Gastrocnemius medialis (tissue), 4 donors: Measurements from ENCODE around the gene PLD1.

ENCODE experiments used
- POLR2A ChIP-seq, 2 donors: fragments of 450-650 bp; IDR thresholded peaks; one replicate each; pipeline ENCODE4 v1.6.1; 2017; ENCODE audit warnings: antibody characterized with exemption in 2 of 2, mild to moderate bottlenecking in 2 of 2, moderate library complexity in 2 of 2
- TF ChIP-seq, protein P1 (sequence below), 5 experiments: fragments of 450-650 bp in 3 of 5; fragments of 200-600 bp in 2 of 5; sonication (generic) in 2 of 5; IDR thresholded peaks in 4 of 5; conservative IDR thresholded peaks in 1 of 5; 1 replicate in 4 of 5; 2 replicates in 1 of 5; pipeline ENCODE4 v1.5.1; 2016 to 2019; ENCODE audit warnings: antibody characterized with exemption in 5 of 5, mild to moderate bottlenecking in 3 of 5, moderate library complexity in 3 of 5

DNA sequence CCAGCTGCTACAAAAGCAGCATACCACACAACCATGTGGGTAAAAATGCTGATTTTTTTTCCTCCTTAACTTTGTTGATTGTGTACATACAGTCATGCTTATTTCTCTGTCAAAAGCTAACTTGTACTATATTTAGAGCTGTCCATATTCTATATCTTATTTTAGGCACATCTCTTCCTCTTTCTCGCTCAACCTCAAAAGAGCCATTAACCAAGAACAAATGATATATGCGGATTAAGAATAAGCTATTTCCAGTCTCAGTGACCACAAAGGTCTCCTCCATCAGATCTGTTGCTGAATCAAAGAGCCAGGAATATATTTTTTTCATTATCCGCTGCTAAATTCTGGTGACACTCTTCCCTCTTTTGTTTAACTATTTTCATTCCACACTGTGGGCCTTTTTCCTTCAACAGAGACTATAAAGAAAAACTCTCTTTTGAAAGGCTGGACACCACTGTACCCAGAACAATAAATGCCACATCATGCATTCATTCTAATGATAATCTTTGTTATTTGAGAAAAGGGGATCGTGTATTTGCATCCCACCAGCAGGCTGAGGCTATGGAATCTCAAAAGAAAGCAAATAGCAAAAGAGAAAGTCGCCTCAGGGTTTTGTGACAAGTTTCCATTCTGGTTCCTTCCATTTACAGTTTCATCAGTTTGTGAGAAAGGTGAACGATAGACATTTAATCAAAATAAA lies 40.8 kb upstream of the PLD1 start:
- TF ChIP-seq, protein P1, sequence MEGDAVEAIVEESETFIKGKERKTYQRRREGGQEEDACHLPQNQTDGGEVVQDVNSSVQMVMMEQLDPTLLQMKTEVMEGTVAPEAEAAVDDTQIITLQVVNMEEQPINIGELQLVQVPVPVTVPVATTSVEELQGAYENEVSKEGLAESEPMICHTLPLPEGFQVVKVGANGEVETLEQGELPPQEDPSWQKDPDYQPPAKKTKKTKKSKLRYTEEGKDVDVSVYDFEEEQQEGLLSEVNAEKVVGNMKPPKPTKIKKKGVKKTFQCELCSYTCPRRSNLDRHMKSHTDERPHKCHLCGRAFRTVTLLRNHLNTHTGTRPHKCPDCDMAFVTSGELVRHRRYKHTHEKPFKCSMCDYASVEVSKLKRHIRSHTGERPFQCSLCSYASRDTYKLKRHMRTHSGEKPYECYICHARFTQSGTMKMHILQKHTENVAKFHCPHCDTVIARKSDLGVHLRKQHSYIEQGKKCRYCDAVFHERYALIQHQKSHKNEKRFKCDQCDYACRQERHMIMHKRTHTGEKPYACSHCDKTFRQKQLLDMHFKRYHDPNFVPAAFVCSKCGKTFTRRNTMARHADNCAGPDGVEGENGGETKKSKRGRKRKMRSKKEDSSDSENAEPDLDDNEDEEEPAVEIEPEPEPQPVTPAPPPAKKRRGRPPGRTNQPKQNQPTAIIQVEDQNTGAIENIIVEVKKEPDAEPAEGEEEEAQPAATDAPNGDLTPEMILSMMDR (IDR thresholded peaks at IDR 0.05 in 4 of 5, conservative IDR thresholded peaks at IDR 0.05 in 1 of 5), result no peak
- TF ChIP-seq POLR2A (IDR thresholded peaks at IDR 0.05), result no peak
